H1 (cell line): ENCODE measurements around the gene OR4F6. TPM values are rescaled to one million over a fixed set of nuclear protein-coding genes. Genes with fewer than 3 reads are reported as not detected.

Source experiments
- BCL11A ChIP-seq, 2 experiments: IDR thresholded peaks; one replicate each; pipeline ENCODE4 v1.6.1; 2011; ENCODE audit warnings: low read depth in 2 of 2, low read length in 2 of 2, mild to moderate bottlenecking in 2 of 2
- CEBPB ChIP-seq: IDR thresholded peaks from 2 replicates; pipeline ENCODE4 v1.6.1; 2012; ENCODE audit warnings: low read depth, low read length
- EP300 ChIP-seq, 2 experiments: IDR thresholded peaks; 1 replicate in 1 of 2; 2 replicates in 1 of 2; pipeline ENCODE4 v1.6.1; 2011 to 2012; ENCODE audit warnings: low read depth in 2 of 2, low read length in 2 of 2, mild to moderate bottlenecking in 2 of 2, borderline replicate concordance in 1 of 2, inconsistent platforms in 1 of 2, moderate library complexity in 1 of 2
- NANOG ChIP-seq: IDR thresholded peaks from 2 replicates; pipeline ENCODE4 v1.6.1; 2011; ENCODE audit warnings: low read length, low read depth, mild to moderate bottlenecking, inconsistent platforms; ENCODE audit not compliant: insufficient read depth, poor library complexity, severe bottlenecking
- RAD21 ChIP-seq, 2 experiments: IDR thresholded peaks in 1 of 2; conservative IDR thresholded peaks in 1 of 2; 2 replicates each; pipeline ENCODE4 v1.6.1; 2011; ENCODE audit warnings: low read depth in 2 of 2, low read length in 2 of 2, improper control_type of control experiment in 1 of 2, inconsistent platforms in 1 of 2, mild to moderate bottlenecking in 1 of 2, moderate library complexity in 1 of 2
- SP1 ChIP-seq: IDR thresholded peaks from 2 replicates; pipeline ENCODE4 v1.6.1; 2011; ENCODE audit warnings: low read depth, low read length
- polyA plus RNA-seq, 7 experiments: library from polyadenylated mRNA; depleted of rRNA in 3 of 7; stranded (reverse) in 5 of 7; unstranded in 2 of 7; fragments of >200 nt in 5 of 7; fragments of 200-250 nt in 2 of 7; gene quantifications; 1 replicate in 5 of 7; 2 replicates in 1 of 7; 4 replicates in 1 of 7; pipeline versions ENCODE4 v1.2.1 to v1.2.3, GENCODE V29; 2011 to 2013; ENCODE audit warnings: missing spikeins in 2 of 7, mixed read lengths in 2 of 7
- total RNA-seq: library from RNA; stranded (reverse); fragmentation: NEBNext Ultra II Directional; extraction: Animal tissue kit (Norgen Biotek cat#: 25700); gene quantifications from 2 replicates; pipeline ENCODE4 v1.2.1, GENCODE V29; 2021

OR4F6 gene
- total and polyA plus RNA-seq, 2 of the 8 experiments (the other 6 are each of a cell fraction or from before 2014, with no cell fraction given): not detected

- TF ChIP-seq RAD21 (IDR thresholded peaks at IDR 0.05 in 1 of 2, conservative IDR thresholded peaks at IDR 0.05 in 1 of 2; ENCODE audit: low read depth in 2 of 2, low read length in 2 of 2): no peak
- TF ChIP-seq SP1: no peak
- TF ChIP-seq BCL11A (IDR thresholded peaks at IDR 0.05; ENCODE audit: low read depth in 2 of 2, low read length in 2 of 2): no peak
- no peak for TF ChIP-seq NANOG
- TF ChIP-seq CEBPB: no peak
- no peak for TF ChIP-seq EP300 (IDR thresholded peaks at IDR 0.05; ENCODE audit: borderline replicate concordance in 1 of 2, low read depth in 2 of 2, low read length in 2 of 2)
Observed at GRCh38 chr15:101799665-101800064, 3.6 kb upstream of the OR4F6 start (continued).
